Measurements from ENCODE around the gene PKDCC.
A peak's percentile ranks its signal among the peaks of the same experiment; 100 is the strongest.
"Not testable (repeated sequence)": the region's sequence is repeated elsewhere in the genome, so short reads cannot be mapped to it uniquely, and the experiment has no call there.

Gene PKDCC

DNA sequence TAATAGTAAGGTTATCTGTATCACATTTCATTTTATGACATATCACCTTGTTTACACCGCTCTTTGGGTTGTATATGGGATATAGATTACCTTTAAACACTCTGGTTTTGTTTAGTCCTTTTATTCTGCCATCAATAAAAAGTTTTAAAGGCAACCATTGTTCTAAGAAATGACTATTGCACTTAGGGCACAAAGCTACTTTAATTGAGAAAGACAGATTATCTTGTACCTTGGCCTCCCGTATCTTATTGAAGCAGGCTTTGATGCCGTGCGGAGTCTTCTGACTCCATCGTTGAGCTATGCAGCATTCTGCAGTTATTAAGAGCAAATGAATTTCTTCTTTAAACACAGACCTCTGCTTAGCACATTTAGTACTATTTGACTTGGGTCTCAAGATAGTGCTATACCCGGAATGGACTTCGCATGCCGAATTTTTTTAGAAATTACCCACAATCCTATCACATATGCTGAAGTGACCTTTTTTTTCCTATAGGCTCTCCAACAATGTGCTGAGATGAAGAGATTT is 16.7 kb downstream of the PKDCC start:
- H2AFZ ChIP-seq (ENCODE audit: insufficient read depth, low read length, poor library complexity): no peak overlapping the region
- no peak overlapping the region for H2BK12ac ChIP-seq (ENCODE audit: low read length)
- no peak overlapping the region for H3K18ac ChIP-seq (ENCODE audit: low read length)
- H4K8ac ChIP-seq (ENCODE audit: low read depth, low read length): no peak overlapping the region
- H4K91ac ChIP-seq (ENCODE audit: low read depth, low read length): no peak overlapping the region
- no peak overlapping the region for H3K27ac ChIP-seq (ENCODE audit: low read depth, low read length)
- H3K4me2 ChIP-seq (ENCODE audit: low read length): no peak overlapping the region
- H2BK5ac ChIP-seq (ENCODE audit: low read depth, low read length, poor library complexity): no peak overlapping the region
- no peak overlapping the region for H3K9ac ChIP-seq (ENCODE audit: low read length)
- no CpG with 5 or more reads among the region's 8 CpGs for WGBS (ENCODE audit: extremely low coverage, insufficient coverage, insufficient read length)
- H3K4ac ChIP-seq (ENCODE audit: low read depth, low read length): no peak overlapping the region
- no peaks in the 10 kb centered on the region for H3K79me1 ChIP-seq (ENCODE audit: low read length)
- H2BK120ac ChIP-seq (ENCODE audit: insufficient read depth, low read length, poor library complexity): no peak overlapping the region
- no peak overlapping the region for H4K12ac ChIP-seq (ENCODE audit: low read depth, low read length)
- no peaks in the 10 kb centered on the region for H3K27me3 ChIP-seq (ENCODE audit: insufficient read depth, low read length)
- no peaks in the 10 kb centered on the region for H3K79me2 ChIP-seq (ENCODE audit: control insufficient read depth, insufficient read depth, low read length, poor library complexity)
- peak; percentile 49 to 75 for DNase-seq
- H3K4me1 ChIP-seq (ENCODE audit: control insufficient read depth in 1 of 2, insufficient read depth in 2 of 2, low read length in 2 of 2): peaks cover 3% of the 10 kb centered on the region in 2 experiments
- peaks cover 2 to 3% of the 10 kb centered on the region in 2 experiments for H3K36me3 ChIP-seq (ENCODE audit: control insufficient read depth in 1 of 2, insufficient read depth in 2 of 2, low read length in 2 of 2)
- no peaks in the 10 kb centered on the region for H3K9me3 ChIP-seq (ENCODE audit: insufficient read depth, low read depth, low read length)
- H3K14ac ChIP-seq (ENCODE audit: low read length): no peak overlapping the region
- no peak overlapping the region for H3K23ac ChIP-seq (ENCODE audit: low read length)
- no peak overlapping the region for H3K4me3 ChIP-seq (ENCODE audit: low read depth, low read length)
- H2AK5ac ChIP-seq (ENCODE audit: low read length): no peak overlapping the region

DNA sequence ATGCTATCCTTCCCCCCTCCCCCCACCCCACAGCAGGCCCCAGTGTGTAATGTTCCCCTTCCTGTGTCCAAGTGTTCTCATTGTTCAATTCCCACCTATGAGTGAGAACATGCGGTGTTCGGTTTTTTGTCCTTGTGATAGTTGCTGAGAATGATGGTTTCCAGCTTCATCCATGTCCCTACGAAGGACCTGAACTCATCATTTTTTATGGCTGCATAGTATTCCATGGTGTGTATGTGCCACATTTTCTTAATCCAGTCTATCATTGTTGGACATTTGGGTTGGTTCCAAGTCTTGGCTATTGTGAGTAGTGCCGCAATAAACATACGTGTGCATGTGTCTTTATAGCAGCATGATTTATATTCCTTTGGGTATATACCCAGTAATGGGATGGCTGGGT is 17.9 kb downstream of the PKDCC start:
- DNase-seq; H3K4me3 ChIP-seq (ENCODE audit: low read depth, low read length); H3K4ac ChIP-seq (ENCODE audit: low read depth, low read length); H3K14ac ChIP-seq (ENCODE audit: low read length); H3K18ac ChIP-seq (ENCODE audit: low read length); H2BK12ac ChIP-seq (ENCODE audit: low read length); H3K79me2 ChIP-seq (ENCODE audit: control insufficient read depth, insufficient read depth, low read length, poor library complexity); H3K9me3 ChIP-seq (ENCODE audit: insufficient read depth, low read depth, low read length); H2AK5ac ChIP-seq (ENCODE audit: low read length); H3K4me1 ChIP-seq (ENCODE audit: control insufficient read depth in 1 of 2, insufficient read depth in 2 of 2, low read length in 2 of 2); H3K9ac ChIP-seq (ENCODE audit: low read length); H3K79me1 ChIP-seq (ENCODE audit: low read length); H2AFZ ChIP-seq (ENCODE audit: insufficient read depth, low read length, poor library complexity); H3K4me2 ChIP-seq (ENCODE audit: low read length); H3K27ac ChIP-seq (ENCODE audit: low read depth, low read length); H3K23ac ChIP-seq (ENCODE audit: low read length); H3K36me3 ChIP-seq (ENCODE audit: control insufficient read depth in 1 of 2, insufficient read depth in 2 of 2, low read length in 2 of 2); H4K12ac ChIP-seq (ENCODE audit: low read depth, low read length); H2BK5ac ChIP-seq (ENCODE audit: low read depth, low read length, poor library complexity); H3K27me3 ChIP-seq (ENCODE audit: insufficient read depth, low read length); H4K8ac ChIP-seq (ENCODE audit: low read depth, low read length); H4K91ac ChIP-seq (ENCODE audit: low read depth, low read length); H2BK120ac ChIP-seq (ENCODE audit: insufficient read depth, low read length, poor library complexity): not testable (repeated sequence)
- no CpG with 5 or more reads among the region's 5 CpGs for whole genome bisulfite sequencing (ENCODE audit: extremely low coverage, insufficient coverage, insufficient read length)

- not testable (repeated sequence) for H2BK12ac ChIP-seq (ENCODE audit: low read length); H4K12ac ChIP-seq (ENCODE audit: low read depth, low read length); H3K9ac ChIP-seq (ENCODE audit: low read length); H3K79me2 ChIP-seq (ENCODE audit: control insufficient read depth, insufficient read depth, low read length, poor library complexity); H3K4me3 ChIP-seq (ENCODE audit: low read depth, low read length); H3K4ac ChIP-seq (ENCODE audit: low read depth, low read length); H4K8ac ChIP-seq (ENCODE audit: low read depth, low read length); H3K18ac ChIP-seq (ENCODE audit: low read length); H3K9me3 ChIP-seq (ENCODE audit: insufficient read depth, low read depth, low read length); H2BK5ac ChIP-seq (ENCODE audit: low read depth, low read length, poor library complexity); H3K4me2 ChIP-seq (ENCODE audit: low read length); DNase-seq; H4K91ac ChIP-seq (ENCODE audit: low read depth, low read length); H3K27ac ChIP-seq (ENCODE audit: low read depth, low read length); H3K23ac ChIP-seq (ENCODE audit: low read length); H3K79me1 ChIP-seq (ENCODE audit: low read length); H3K27me3 ChIP-seq (ENCODE audit: insufficient read depth, low read length); H3K36me3 ChIP-seq (ENCODE audit: control insufficient read depth in 1 of 2, insufficient read depth in 2 of 2, low read length in 2 of 2); H3K4me1 ChIP-seq (ENCODE audit: control insufficient read depth in 1 of 2, insufficient read depth in 2 of 2, low read length in 2 of 2); H3K14ac ChIP-seq (ENCODE audit: low read length); H2BK120ac ChIP-seq (ENCODE audit: insufficient read depth, low read length, poor library complexity); H2AK5ac ChIP-seq (ENCODE audit: low read length); H2AFZ ChIP-seq (ENCODE audit: insufficient read depth, low read length, poor library complexity)
- WGBS (ENCODE audit: extremely low coverage, insufficient coverage, insufficient read length): no CpG with 5 or more reads among the region's 9 CpGs
Observed at GRCh38 chr2:42067001-42067400, 19.2 kb downstream of the PKDCC start.

- Histone ChIP-seq H4K8ac (ENCODE audit: low read depth, low read length) (no peak overlapping the region), H2BK120ac (ENCODE audit: insufficient read depth, low read length, poor library complexity) (no peak overlapping the region), H3K4me1 (ENCODE audit: control insufficient read depth in 1 of 2, insufficient read depth in 2 of 2, low read length in 2 of 2) (peaks cover 3% of the 10 kb centered on the region in 2 experiments), H3K23ac (ENCODE audit: low read length) (no peak overlapping the region), H3K9me3 (ENCODE audit: insufficient read depth, low read depth, low read length) (no peaks in the 10 kb centered on the region), H2BK12ac (ENCODE audit: low read length) (no peak overlapping the region), H2AK5ac (ENCODE audit: low read length) (no peak overlapping the region), H3K27me3 (ENCODE audit: insufficient read depth, low read length) (no peaks in the 10 kb centered on the region), H3K27ac (ENCODE audit: low read depth, low read length) (no peak overlapping the region), H4K12ac (ENCODE audit: low read depth, low read length) (no peak overlapping the region), H3K4me3 (ENCODE audit: low read depth, low read length) (no peak overlapping the region), H3K18ac (ENCODE audit: low read length) (no peak overlapping the region), H3K4ac (ENCODE audit: low read depth, low read length) (no peak overlapping the region), H3K9ac (ENCODE audit: low read length) (no peak overlapping the region), H3K79me2 (ENCODE audit: control insufficient read depth, insufficient read depth, low read length, poor library complexity) (no peaks in the 10 kb centered on the region), H4K91ac (ENCODE audit: low read depth, low read length) (no peak overlapping the region), H3K79me1 (ENCODE audit: low read length) (no peaks in the 10 kb centered on the region), H2BK5ac (ENCODE audit: low read depth, low read length, poor library complexity) (no peak overlapping the region), H3K36me3 (ENCODE audit: control insufficient read depth in 1 of 2, insufficient read depth in 2 of 2, low read length in 2 of 2) (no peaks in the 10 kb centered on the region), H3K4me2 (ENCODE audit: low read length) (no peak overlapping the region), H3K14ac (ENCODE audit: low read length) (no peak overlapping the region), H2AFZ (ENCODE audit: insufficient read depth, low read length, poor library complexity) (no peak overlapping the region)
- no peak for DNase-seq
- WGBS (ENCODE audit: extremely low coverage, insufficient coverage, insufficient read length): no CpG with 5 or more reads among the region's 8 CpGs
Observed at GRCh38 chr2:42067521-42067920, 19.7 kb downstream of the PKDCC start.

Data from trophoblast cell (in vitro differentiated cells and primary cell).